ENCODE results near the gene CYB5A.

CYB5A gene

GRCh38 chr18:74215863-74216262, 75.9 kb downstream of the CYB5A start:
- DNase-seq (ENCODE audit: low read depth), result no peak

GRCh38 chr18:74213429-74213828, 78.3 kb downstream of the CYB5A start:
- DNase-seq (ENCODE audit: low read depth), result no peak

GRCh38 chr18:74204526-74205152, 87.1 kb downstream of the CYB5A start:
- no peak for DNase-seq (ENCODE audit: low read depth)

- no peak for DNase-seq (ENCODE audit: low read depth)
These were observed 88.0 kb downstream of the CYB5A start for GRCh38 chr18:74203811-74204210.
